ENCODE results near the gene PTCH1. TPM values are rescaled to one million over a fixed set of nuclear protein-coding genes. Genes with fewer than 3 reads are reported as not detected.

The PTCH1 gene
- total RNA-seq, 3 donors from 2014 or later = 11.9 to 38.1 (median 32.1) TPM

DNA sequence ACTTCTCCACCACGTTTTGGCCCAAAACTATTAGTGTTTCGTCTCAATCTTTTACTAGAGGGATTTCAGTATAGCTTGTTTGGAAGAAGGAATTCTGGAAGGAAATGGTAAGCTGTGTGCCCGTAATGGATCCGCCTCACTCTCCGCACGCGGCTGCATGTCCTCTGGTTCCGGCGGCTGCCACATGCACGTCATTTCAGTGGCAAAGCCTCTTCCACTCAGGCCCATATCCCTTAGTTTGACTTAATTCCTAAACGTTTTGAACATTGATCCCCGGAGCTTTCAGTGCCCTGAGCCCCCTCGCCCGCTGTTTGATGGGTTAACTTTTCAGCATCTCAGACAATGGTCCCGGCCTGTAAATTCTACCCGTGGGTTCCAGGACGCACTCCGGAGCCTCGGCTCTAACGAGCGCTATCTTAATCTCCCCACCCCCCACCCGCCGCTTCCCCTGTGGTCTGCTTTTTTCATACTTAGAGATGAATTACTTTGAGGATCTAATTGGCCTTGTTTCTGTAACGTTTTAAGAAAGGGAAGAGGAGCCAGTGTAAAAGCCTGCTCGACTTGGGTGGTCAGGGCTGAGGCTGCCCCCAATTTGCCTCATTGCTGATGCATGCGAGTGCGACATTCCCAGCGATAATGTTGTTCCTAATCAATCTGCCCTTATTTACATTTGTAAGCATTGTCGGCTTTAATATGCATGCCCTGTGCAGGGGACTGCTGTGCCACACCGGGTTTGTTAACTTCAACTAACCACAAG, 4.6 kb downstream of the PTCH1 start:
- TF ChIP-seq, protein P1, sequence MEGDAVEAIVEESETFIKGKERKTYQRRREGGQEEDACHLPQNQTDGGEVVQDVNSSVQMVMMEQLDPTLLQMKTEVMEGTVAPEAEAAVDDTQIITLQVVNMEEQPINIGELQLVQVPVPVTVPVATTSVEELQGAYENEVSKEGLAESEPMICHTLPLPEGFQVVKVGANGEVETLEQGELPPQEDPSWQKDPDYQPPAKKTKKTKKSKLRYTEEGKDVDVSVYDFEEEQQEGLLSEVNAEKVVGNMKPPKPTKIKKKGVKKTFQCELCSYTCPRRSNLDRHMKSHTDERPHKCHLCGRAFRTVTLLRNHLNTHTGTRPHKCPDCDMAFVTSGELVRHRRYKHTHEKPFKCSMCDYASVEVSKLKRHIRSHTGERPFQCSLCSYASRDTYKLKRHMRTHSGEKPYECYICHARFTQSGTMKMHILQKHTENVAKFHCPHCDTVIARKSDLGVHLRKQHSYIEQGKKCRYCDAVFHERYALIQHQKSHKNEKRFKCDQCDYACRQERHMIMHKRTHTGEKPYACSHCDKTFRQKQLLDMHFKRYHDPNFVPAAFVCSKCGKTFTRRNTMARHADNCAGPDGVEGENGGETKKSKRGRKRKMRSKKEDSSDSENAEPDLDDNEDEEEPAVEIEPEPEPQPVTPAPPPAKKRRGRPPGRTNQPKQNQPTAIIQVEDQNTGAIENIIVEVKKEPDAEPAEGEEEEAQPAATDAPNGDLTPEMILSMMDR (IDR thresholded peaks at IDR 0.05) = no peak
- H3K4me1 ChIP-seq (ENCODE audit: low read depth) = peaks cover 8% of the 10 kb centered on the region
- no peak overlapping the region for H3K4me3 ChIP-seq
- intact Hi-C loops (cut with DNase I, micrococcal nuclease) = no loop called here
- ATAC-seq (no peak), DNase-seq (peak in 2 of 3 donors; percentile 29 to 46)
- no peaks in the 10 kb centered on the region for H3K9me3 ChIP-seq
- H3K36me3 ChIP-seq (ENCODE audit: low read depth) = no peaks in the 10 kb centered on the region

DNA sequence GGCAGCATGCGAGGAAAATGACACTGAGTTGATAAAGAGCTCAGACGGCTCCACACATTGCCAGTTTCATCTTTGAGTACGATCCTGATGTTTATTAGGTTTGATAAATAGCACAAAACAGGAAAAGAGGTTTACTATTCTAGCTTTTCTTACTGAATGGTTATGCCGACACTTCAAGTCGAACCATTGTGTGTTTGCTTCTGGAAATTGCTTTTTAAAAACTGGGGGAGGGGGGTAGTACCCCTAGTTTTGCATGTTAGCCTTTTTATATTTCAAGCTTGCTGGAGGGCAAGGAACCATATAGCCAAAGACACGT, 5.2 kb downstream of the PTCH1 start:
- intact Hi-C loops (cut with DNase I, micrococcal nuclease) = no loop called here
- Histone ChIP-seq H3K4me1 (ENCODE audit: low read depth) (peaks cover 8% of the 10 kb centered on the region), H3K9me3 (no peaks in the 10 kb centered on the region), H3K4me3 (peak overlapping the region; percentile 28), H3K36me3 (ENCODE audit: low read depth) (no peaks in the 10 kb centered on the region)
- no peak for DNase-seq
- ATAC-seq = no peak
- TF ChIP-seq, protein P1 (IDR thresholded peaks at IDR 0.05) = no peak

DNA sequence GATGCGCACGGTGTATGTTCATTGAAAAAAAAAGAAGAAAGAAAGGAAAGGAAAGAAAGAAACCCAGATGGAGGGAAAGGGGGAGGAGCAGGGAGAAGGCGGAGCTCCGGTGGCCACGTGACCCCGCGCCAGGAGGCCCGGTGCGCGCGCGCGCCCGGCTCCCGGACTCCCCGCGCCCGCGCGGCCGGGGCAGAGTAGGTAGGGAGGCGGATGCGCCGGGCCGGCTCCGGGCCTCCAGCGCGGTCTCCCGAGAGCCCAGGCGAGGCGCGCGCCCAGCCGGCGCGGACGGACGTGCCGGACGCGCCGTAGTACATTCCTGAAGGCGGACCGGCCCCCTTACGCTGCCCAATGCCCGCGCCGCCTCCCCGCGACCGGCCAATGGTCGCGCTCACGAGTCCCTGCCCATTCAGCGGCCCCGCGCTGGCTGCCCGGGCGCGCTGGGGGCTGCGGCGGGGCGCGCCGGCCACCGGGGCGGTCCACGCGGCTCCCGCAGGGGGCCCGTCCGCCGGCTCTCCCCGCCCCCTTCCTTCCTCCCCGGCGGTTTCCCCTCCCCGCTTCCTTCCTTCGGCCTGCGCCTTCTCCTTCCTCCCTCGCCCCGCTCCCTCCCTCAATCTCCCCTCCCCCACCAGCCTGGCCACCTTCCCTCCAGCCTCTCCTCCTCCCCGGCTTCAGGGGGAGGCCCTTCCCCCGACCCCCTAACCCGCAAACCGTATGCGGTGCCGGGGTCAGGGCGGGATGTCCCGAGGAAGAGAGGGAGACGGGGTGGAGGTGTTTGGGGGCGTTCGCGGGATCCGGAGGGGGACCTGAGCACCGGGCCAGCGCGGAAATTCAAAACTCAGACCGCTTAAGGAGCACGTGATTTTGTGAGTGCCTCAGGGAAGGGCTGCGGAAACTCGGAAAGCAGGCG, 5.8 kb downstream of the PTCH1 start:
- Histone ChIP-seq H3K36me3 (ENCODE audit: low read depth) (no peaks in the 10 kb centered on the region), H3K4me3 (peak overlapping the region; percentile 28), H3K9me3 (no peaks in the 10 kb centered on the region), H3K4me1 (ENCODE audit: low read depth) (peaks cover 8% of the 10 kb centered on the region)
- intact Hi-C loops (cut with DNase I, micrococcal nuclease) = no loop called here
- DNase-seq (peak; percentile 93 to 94 (median 94)), ATAC-seq (peak; percentile 80)
- TF ChIP-seq, protein P1 (IDR thresholded peaks at IDR 0.05) = no peak

DNA sequence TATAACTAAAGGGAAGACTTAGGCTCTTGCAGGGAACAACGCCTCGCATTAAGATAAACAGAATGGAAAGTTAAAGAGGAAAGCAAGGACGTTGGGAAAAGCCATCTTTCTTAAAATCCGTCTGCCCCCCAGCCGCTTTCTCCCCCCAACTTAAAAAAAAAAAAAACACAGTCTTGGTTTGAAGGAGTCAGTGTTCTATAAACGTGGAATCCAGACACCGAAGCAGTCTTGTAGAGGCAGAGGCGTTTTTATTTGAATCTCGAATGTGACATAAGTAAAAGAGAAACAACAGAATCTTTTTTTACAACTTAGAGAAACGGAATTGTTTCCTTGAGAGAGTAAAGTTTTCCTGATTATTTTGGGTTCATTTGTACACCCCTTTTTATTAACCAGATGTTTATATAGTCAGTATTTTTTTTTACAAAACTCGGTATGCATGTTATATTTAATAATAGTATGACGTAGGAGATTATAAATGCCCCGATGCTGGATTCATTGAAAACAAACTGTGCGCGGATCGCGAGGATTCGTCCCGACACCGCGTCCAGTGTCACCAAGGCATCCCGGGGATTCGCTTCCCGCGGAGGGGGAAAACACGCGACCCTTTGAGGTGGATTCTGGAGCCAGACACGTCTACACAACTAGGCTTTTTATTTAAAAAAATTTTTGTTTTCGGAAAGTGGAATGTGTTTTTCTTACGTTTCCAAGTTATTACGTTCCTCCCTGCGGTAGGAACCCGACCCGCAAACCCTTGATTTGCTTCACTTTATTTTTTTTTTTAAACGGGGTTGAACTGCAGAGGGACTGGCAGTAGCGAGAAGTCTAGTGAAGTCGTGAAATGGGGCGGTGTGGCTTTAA, 6.7 kb downstream of the PTCH1 start:
- no peak for ATAC-seq
- peaks cover 8% of the 10 kb centered on the region for H3K4me1 ChIP-seq (ENCODE audit: low read depth)
- TF ChIP-seq, protein P1 (IDR thresholded peaks at IDR 0.05) = no peak
- H3K9me3 ChIP-seq = no peaks in the 10 kb centered on the region
- intact Hi-C loops (cut with DNase I, micrococcal nuclease) = no loop called here
- peak overlapping the region; percentile 15 for H3K4me3 ChIP-seq
- DNase-seq = peak; percentile 48 to 66 (median 64)
- no peaks in the 10 kb centered on the region for H3K36me3 ChIP-seq (ENCODE audit: low read depth)

Data from mucosa of descending colon (tissue), 3 donors.